ENCODE results near the gene KCNC3. TPM values are rescaled to one million over a fixed set of nuclear protein-coding genes. Genes with fewer than 3 reads are reported as not detected.

The KCNC3 gene
- total and polyA plus RNA-seq, 2 of the 13 experiments (the other 11 are each of a cell fraction or from before 2014, with no cell fraction given), result 0.29 to 1.7 TPM

DNA sequence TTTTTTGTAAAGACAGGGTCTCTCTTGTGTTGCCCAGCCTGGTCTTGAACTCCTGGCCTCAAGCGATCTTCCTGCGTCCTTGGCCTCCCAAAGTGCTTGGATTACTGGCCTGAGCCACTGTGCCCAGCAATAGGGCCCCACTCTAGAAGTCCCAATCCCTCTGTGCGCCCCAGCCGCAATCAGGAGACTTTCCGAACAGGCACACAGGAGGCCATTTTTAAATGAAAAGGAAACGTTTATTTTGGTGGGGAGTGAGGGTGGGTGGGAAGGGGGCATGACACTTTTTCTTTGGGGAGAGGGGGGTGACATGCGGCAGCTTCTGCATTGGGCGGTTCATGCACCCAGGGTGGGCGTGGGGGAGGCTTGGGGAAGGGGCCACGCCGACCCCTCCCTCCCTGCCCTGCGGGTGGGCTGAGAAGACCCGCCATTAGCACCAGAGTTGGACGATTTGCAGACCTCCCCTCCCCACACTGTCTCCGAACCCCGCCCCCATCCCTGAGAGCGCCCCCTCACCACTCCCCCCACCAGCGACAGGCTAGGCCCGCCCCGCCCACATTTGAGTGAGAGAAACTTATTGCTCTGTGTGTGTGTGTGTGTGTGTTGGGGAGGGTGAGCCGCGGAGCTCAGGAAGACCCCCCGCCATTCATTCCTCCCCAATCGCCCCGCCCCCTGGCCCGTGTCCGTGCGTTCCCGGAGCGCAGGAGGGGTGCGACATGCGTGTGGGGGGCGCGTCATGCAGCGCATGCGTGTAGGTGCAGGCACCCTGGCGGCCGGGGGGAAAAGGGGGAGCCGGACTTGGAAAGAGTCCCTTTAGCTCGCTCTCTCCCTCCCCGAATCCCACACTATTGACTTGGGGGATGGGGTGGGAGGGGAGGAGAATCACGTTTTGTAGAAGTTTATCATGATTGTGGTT lies 17.2 kb downstream of the KCNC3 start (continued):
- no peak for TF ChIP-seq ATF2 (CRISPR knock-in tag; IDR thresholded peaks at IDR 0.05)
- TF ChIP-seq, protein P1, sequence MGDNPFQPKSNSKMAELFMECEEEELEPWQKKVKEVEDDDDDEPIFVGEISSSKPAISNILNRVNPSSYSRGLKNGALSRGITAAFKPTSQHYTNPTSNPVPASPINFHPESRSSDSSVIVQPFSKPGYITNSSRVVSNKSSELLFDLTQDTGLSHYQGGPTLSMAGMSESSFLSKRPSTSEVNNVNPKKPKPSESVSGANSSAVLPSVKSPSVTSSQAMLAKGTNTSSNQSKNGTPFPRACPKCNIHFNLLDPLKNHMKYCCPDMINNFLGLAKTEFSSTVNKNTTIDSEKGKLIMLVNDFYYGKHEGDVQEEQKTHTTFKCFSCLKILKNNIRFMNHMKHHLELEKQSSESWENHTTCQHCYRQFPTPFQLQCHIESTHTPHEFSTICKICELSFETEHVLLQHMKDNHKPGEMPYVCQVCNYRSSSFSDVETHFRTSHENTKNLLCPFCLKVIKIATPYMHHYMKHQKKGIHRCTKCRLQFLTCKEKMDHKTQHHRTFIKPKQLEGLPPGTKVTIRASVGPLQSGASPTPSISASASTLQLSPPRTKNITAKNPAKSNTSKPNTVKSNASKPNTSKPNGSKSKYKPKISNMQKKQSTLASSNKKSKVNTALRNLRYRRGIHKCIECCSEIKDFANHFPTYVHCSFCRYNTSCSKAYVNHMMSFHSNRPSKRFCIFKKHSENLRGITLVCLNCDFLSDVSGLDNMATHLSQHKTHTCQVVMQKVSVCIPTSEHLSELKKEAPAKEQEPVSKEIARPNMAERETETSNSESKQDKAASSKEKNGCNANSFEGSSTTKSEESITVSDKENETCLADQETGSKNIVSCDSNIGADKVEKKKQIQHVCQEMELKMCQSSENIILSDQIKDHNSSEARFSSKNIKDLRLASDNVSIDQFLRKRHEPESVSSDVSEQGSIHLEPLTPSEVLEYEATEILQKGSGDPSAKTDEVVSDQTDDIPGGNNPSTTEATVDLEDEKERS (CRISPR knock-in tag; IDR thresholded peaks at IDR 0.05), result no peak
- TF ChIP-seq FOXK1 (CRISPR knock-in tag; IDR thresholded peaks at IDR 0.05; ENCODE audit: borderline replicate concordance, low read depth), result 0 out of 2 replicates have a peak, but pooled peaks have one; percentile 19
- TF ChIP-seq FOXA1 (IDR thresholded peaks at IDR 0.05), result no peak
- TF ChIP-seq FOXA1 (CRISPR knock-in tag; IDR thresholded peaks at IDR 0.05), result no peak
- TF ChIP-seq SP1 (IDR thresholded peaks at IDR 0.05), result no peak
- TF ChIP-seq SP1 (CRISPR knock-in tag; IDR thresholded peaks at IDR 0.05), result peak; percentile 68
- TF ChIP-seq MED13 (CRISPR knock-in tag; IDR thresholded peaks at IDR 0.05), result no peak
- TF ChIP-seq POLR2AphosphoS5 (IDR thresholded peaks at IDR 0.05; ENCODE audit: low read depth, low read length), result peak; percentile 45; the same call in 1 of the 2 replicates
- TF ChIP-seq ZFAT (CRISPR knock-in tag; conservative IDR thresholded peaks at IDR 0.05), result no peak
- peak; percentile 8 for TF ChIP-seq YY1 (IDR thresholded peaks at IDR 0.05; ENCODE audit: insufficient read depth, insufficient replicate concordance, low read depth, low read length)
- TF ChIP-seq PAWR (CRISPR knock-in tag; IDR thresholded peaks at IDR 0.05; ENCODE audit: borderline replicate concordance), result no peak
- 0 out of 2 replicates have a peak, but pooled peaks have one; percentile 35 for TF ChIP-seq KLF9 (CRISPR knock-in tag; IDR thresholded peaks at IDR 0.05; ENCODE audit: low read depth)
- TF ChIP-seq ZFP90 (CRISPR knock-in tag; IDR thresholded peaks at IDR 0.05; ENCODE audit: borderline replicate concordance), result no peak
- TF ChIP-seq HHEX (CRISPR knock-in tag; IDR thresholded peaks at IDR 0.05), result no peak
- TF ChIP-seq RFX1 (IDR thresholded peaks at IDR 0.05), result no peak
- TF ChIP-seq, protein P2, sequence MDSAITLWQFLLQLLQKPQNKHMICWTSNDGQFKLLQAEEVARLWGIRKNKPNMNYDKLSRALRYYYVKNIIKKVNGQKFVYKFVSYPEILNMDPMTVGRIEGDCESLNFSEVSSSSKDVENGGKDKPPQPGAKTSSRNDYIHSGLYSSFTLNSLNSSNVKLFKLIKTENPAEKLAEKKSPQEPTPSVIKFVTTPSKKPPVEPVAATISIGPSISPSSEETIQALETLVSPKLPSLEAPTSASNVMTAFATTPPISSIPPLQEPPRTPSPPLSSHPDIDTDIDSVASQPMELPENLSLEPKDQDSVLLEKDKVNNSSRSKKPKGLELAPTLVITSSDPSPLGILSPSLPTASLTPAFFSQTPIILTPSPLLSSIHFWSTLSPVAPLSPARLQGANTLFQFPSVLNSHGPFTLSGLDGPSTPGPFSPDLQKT (CRISPR knock-in tag; IDR thresholded peaks at IDR 0.05; ENCODE audit: borderline replicate concordance), result no peak
- 0 out of 2 replicates have a peak, but pooled peaks have one; percentile 56 for TF ChIP-seq ZBTB7B (CRISPR knock-in tag; IDR thresholded peaks at IDR 0.05)
- no peak for TF ChIP-seq PRMT3 (CRISPR knock-in tag; IDR thresholded peaks at IDR 0.05; ENCODE audit: borderline replicate concordance, low read depth)
- no peak for TF ChIP-seq ATM (IDR thresholded peaks at IDR 0.05; ENCODE audit: borderline replicate concordance)
- TF ChIP-seq POGZ (CRISPR knock-in tag; IDR thresholded peaks at IDR 0.05), result 0 out of 2 replicates have a peak, but pooled peaks have one; percentile 28
- no peak for TF ChIP-seq ZNF703 (CRISPR knock-in tag; IDR thresholded peaks at IDR 0.05; ENCODE audit: borderline replicate concordance)
- no peak for TF ChIP-seq ASH2L (IDR thresholded peaks at IDR 0.05; ENCODE audit: insufficient read length, low read depth, low read length)
- no peak for TF ChIP-seq SMARCE1 (IDR thresholded peaks at IDR 0.05; ENCODE audit: borderline replicate concordance)

Measured in HepG2 (cell line).